Hepatocyte (in vitro differentiated cells): ENCODE data around the gene KIF25.

ENCODE experiments used
- CTCF ChIP-seq: fragments of 200-600 bp; sonication (generic); IDR thresholded peaks from 2 replicates; pipeline ENCODE4 v1.5.1; 2016; ENCODE audit warnings: antibody characterized with exemption, mild to moderate bottlenecking; ENCODE audit not compliant: poor library complexity
- EZH2 ChIP-seq: fragments of 200-600 bp; sonication (generic); IDR thresholded peaks from 2 replicates; pipeline ENCODE4 v1.6.1; 2016; ENCODE audit warnings: antibody characterized with exemption, mild to moderate bottlenecking, borderline replicate concordance
- EZH2phosphoT487 ChIP-seq: fragments of 200-600 bp; sonication (generic); IDR thresholded peaks from one replicate; pipeline ENCODE4 v1.6.1; 2018; ENCODE audit warnings: antibody characterized with exemption, mild to moderate bottlenecking, low read depth, moderate library complexity; ENCODE audit not compliant: unreplicated experiment, severe bottlenecking

- TF ChIP-seq CTCF (no peak), EZH2 (no peak), EZH2phosphoT487 (no peak)
Observed at GRCh38 chr6:168046696-168047095, 49.2 kb downstream of the KIF25 start.
